Inflammatory macrophage treated with lipopolysaccharide for 1 hour (primary cell): ENCODE results near the gene PLAAT5.

Source experiments
- DNase-seq, 2 donors: peaks; one replicate each; pipeline ENCODE4 v3.0.0-alpha.2; 2020 to 2022

PLAAT5 gene

GRCh38 chr11:63511048-63511748, 20.2 kb upstream of the PLAAT5 start:
- no peak for DNase-seq

- no peak for DNase-seq
These were observed 19.5 kb upstream of the PLAAT5 start for GRCh38 chr11:63510360-63511047.

GRCh38 chr11:63508745-63509144, 17.8 kb upstream of the PLAAT5 start:
- DNase-seq: no peak

- peak; percentile 54 to 72 for DNase-seq
These were observed 17.0 kb upstream of the PLAAT5 start for GRCh38 chr11:63508009-63508408.

GRCh38 chr11:63507511-63507910, 16.5 kb upstream of the PLAAT5 start:
- no peak for DNase-seq

- no peak for DNase-seq
These were observed 15.9 kb upstream of the PLAAT5 start for GRCh38 chr11:63506876-63507275.

GRCh38 chr11:63505857-63506528, 15.0 kb upstream of the PLAAT5 start, which contains the start of gene LGALS12:
TSS of gene LGALS12 (plus strand) at chr11:63506084. CDS start at chr11:63506459, 375 bp downstream.
- peak in 1 of 2 donors; percentile 36 for DNase-seq

- DNase-seq: no peak
These were observed 14.1 kb upstream of the PLAAT5 start for GRCh38 chr11:63504933-63505586.

GRCh38 chr11:63504054-63504453, 13.1 kb upstream of the PLAAT5 start:
- DNase-seq: no peak

GRCh38 chr11:63503492-63503891, 12.5 kb upstream of the PLAAT5 start:
- peak; percentile 64 to 73 for DNase-seq

- no peak for DNase-seq
These were observed 11.4 kb upstream of the PLAAT5 start for GRCh38 chr11:63502252-63502820.

GRCh38 chr11:63501236-63501635, 10.3 kb upstream of the PLAAT5 start:
- no peak for DNase-seq

- DNase-seq: no peak
These were observed 8.9 kb upstream of the PLAAT5 start for GRCh38 chr11:63499874-63500273.

GRCh38 chr11:63494975-63495374, 4.0 kb upstream of the PLAAT5 start:
- no peak for DNase-seq

- no peak for DNase-seq
These were observed 2.2 kb upstream of the PLAAT5 start for GRCh38 chr11:63493127-63493526.

- DNase-seq: no peak
These were observed 1.5 kb upstream of the PLAAT5 start for GRCh38 chr11:63492441-63492840.

GRCh38 chr11:63491636-63492372, 837 bp upstream of the PLAAT5 start:
- no peak for DNase-seq

- no peak for DNase-seq
These were observed 247 bp upstream of the PLAAT5 start for GRCh38 chr11:63491240-63491587.

GRCh38 chr11:63489879-63490278, 1.1 kb downstream of the PLAAT5 start:
- no peak for DNase-seq

- peak in 1 of 2 donors; percentile 47 for DNase-seq
These were observed 2.2 kb downstream of the PLAAT5 start for GRCh38 chr11:63488789-63489188.

GRCh38 chr11:63485777-63486176, 5.2 kb downstream of the PLAAT5 start:
- no peak for DNase-seq

- no peak for DNase-seq
These were observed 10.9 kb downstream of the PLAAT5 start for GRCh38 chr11:63480039-63480438.
